ENCODE results near the gene ELP6.

ELP6 gene

GRCh38 chr3:47540281-47540680 is 26.8 kb upstream of the ELP6 start:
- H3K4me3 ChIP-seq (ENCODE audit: low read depth, low read length): no peak overlapping the region
- no peak for DNase-seq (ENCODE audit: low read depth, low spot score)
- POLR2A ChIA-PET: no interaction called here
- TF ChIP-seq, protein P1, sequence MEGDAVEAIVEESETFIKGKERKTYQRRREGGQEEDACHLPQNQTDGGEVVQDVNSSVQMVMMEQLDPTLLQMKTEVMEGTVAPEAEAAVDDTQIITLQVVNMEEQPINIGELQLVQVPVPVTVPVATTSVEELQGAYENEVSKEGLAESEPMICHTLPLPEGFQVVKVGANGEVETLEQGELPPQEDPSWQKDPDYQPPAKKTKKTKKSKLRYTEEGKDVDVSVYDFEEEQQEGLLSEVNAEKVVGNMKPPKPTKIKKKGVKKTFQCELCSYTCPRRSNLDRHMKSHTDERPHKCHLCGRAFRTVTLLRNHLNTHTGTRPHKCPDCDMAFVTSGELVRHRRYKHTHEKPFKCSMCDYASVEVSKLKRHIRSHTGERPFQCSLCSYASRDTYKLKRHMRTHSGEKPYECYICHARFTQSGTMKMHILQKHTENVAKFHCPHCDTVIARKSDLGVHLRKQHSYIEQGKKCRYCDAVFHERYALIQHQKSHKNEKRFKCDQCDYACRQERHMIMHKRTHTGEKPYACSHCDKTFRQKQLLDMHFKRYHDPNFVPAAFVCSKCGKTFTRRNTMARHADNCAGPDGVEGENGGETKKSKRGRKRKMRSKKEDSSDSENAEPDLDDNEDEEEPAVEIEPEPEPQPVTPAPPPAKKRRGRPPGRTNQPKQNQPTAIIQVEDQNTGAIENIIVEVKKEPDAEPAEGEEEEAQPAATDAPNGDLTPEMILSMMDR (IDR thresholded peaks at IDR 0.05; ENCODE audit: insufficient read depth, low read length, missing control alignments): no peak
- CTCF ChIA-PET: interaction anchor here (0.7 to 6.1 kb wide), 4 partner anchors 13 to 247 kb away, joined by 3 to 32 read pairs (median 4); no protein-coding TSS in a partner anchor

DNA sequence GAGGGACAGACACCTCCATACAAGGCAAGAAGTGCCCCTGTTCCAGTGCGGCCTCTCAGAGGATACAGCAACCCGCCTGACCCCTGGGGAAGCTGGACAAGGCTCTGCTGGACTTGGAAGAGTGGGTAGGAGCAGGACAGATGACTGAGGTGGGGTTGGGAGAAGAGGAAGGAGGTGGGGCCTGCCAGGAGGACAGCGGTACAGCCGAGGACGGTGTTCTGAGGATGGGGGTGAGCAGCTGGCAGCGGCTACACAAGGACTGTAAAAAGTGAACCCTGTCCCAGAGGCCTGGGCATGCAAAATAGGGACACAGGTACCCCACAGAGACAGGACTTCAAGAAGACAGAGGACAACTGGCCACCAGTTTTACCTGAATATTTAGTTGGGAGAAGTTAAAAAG is 23.5 kb upstream of the ELP6 start:
- CTCF ChIA-PET: interaction anchor here (10.1 kb wide), 1 partner anchor 16 kb away, joined by 85 read pairs; no protein-coding TSS in a partner anchor
- TF ChIP-seq, protein P1 (IDR thresholded peaks at IDR 0.05; ENCODE audit: insufficient read depth, low read length, missing control alignments): no peak
- DNase-seq (ENCODE audit: low read depth, low spot score): no peak
- POLR2A ChIA-PET: no interaction called here
- H3K4me3 ChIP-seq (ENCODE audit: low read depth, low read length): no peak overlapping the region

- H3K4me3 ChIP-seq (ENCODE audit: low read depth, low read length): no peak overlapping the region
- no peak for DNase-seq (ENCODE audit: low read depth, low spot score)
- POLR2A ChIA-PET: no interaction called here
- TF ChIP-seq, protein P1 (IDR thresholded peaks at IDR 0.05; ENCODE audit: insufficient read depth, low read length, missing control alignments): no peak
- CTCF ChIA-PET: interaction anchor here (10.1 kb wide), 1 partner anchor 16 kb away, joined by 85 read pairs; no protein-coding TSS in a partner anchor
These were observed 22.8 kb upstream of the ELP6 start for GRCh38 chr3:47536221-47536891.

- CTCF ChIA-PET: interaction anchor here (1.0 to 10.1 kb wide), 3 partner anchors 10 to 20 kb away, joined by 3 to 85 read pairs (median 3); no protein-coding TSS in a partner anchor
- POLR2A ChIA-PET: no interaction called here
- TF ChIP-seq, protein P1 (IDR thresholded peaks at IDR 0.05; ENCODE audit: insufficient read depth, low read length, missing control alignments): no peak
- no peak for DNase-seq (ENCODE audit: low read depth, low spot score)
- no peak overlapping the region for H3K4me3 ChIP-seq (ENCODE audit: low read depth, low read length)
These were observed 20.5 kb upstream of the ELP6 start for GRCh38 chr3:47533996-47534454.

- no peak overlapping the region for H3K4me3 ChIP-seq (ENCODE audit: low read depth, low read length)
- POLR2A ChIA-PET: no interaction called here
- CTCF ChIA-PET: interaction anchor here (1.0 to 10.1 kb wide), 3 partner anchors 9 to 19 kb away, joined by 3 to 85 read pairs (median 3); no protein-coding TSS in a partner anchor
- no peak for DNase-seq (ENCODE audit: low read depth, low spot score)
- TF ChIP-seq, protein P1 (IDR thresholded peaks at IDR 0.05; ENCODE audit: insufficient read depth, low read length, missing control alignments): no peak
These were observed 20.0 kb upstream of the ELP6 start for GRCh38 chr3:47533481-47533880.

DNA sequence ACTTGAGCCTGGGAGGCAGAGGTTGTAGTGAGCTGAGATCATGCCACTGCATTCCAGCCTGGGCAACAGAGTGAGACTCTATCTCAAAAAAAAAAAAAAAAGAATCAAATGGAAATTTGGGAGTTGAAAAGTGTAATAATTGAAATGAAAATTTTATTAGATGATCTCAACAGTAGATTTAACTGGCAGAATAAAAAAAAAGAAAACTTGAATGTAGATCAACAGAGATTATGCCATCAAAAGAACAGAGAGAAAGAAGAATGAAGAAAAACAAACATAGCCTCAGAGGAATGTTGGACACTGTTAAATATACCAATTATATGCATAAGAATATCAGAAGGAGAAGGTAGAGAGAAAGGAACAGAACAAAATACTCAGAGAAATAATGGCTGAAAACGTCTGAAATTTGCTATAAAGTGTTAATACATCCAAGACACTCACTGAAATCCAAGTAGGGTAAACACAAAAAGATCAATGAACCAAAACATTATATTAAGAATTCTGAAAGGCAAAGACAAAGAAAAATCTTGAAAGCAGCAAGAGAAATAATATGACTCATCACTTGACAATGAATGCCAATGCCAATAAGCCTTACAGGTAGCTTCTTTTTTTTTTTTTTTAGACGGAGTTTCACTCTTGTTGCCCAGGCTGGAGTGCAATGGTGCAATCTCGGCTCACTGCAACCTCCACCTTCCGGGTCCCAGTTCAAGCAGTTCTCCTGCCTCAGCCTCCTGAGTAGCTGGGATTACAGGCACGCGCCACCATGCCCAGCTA is 14.6 kb upstream of the ELP6 start:
- ChIA-PET POLR2A (no interaction called here), CTCF (interaction anchor here (1.4 to 10.1 kb wide), 2 partner anchors 8 to 13 kb away, joined by 5 to 85 read pairs; no protein-coding TSS in a partner anchor)
- H3K4me3 ChIP-seq (ENCODE audit: low read depth, low read length): no peak overlapping the region
- no peak for DNase-seq (ENCODE audit: low read depth, low spot score)
- TF ChIP-seq, protein P1 (IDR thresholded peaks at IDR 0.05; ENCODE audit: insufficient read depth, low read length, missing control alignments): no peak
